Glutamatergic neuron (in vitro differentiated cells): ENCODE measurements around the gene PRDM16. TPM values are rescaled to one million over a fixed set of nuclear protein-coding genes. Genes with fewer than 3 reads are reported as not detected.

Experiments
- DNase-seq: peaks from one replicate; pipeline ENCODE4 v3.0.0; 2022
- H3K27ac Mint-ChIP-seq: one replicate; pipeline ENCODE4 v1.8.0; 2020; ENCODE audit warnings: mild to moderate bottlenecking, mixed read lengths, inconsistent platforms; ENCODE audit not compliant: unreplicated experiment
- H3K27me3 Mint-ChIP-seq: one replicate; pipeline ENCODE4 v1.8.0; 2020; ENCODE audit warnings: mild to moderate bottlenecking, moderate library complexity, mixed read lengths, inconsistent platforms; ENCODE audit not compliant: unreplicated experiment
- H3K36me3 Mint-ChIP-seq: one replicate; pipeline ENCODE4 v1.8.0; 2020; ENCODE audit warnings: mild to moderate bottlenecking, mixed read lengths, inconsistent platforms; ENCODE audit not compliant: unreplicated experiment
- H3K4me1 Mint-ChIP-seq: one replicate; pipeline ENCODE4 v1.8.0; 2020; ENCODE audit warnings: mild to moderate bottlenecking, low read depth, mixed read lengths, inconsistent platforms; ENCODE audit not compliant: unreplicated experiment
- H3K4me3 Mint-ChIP-seq: one replicate; pipeline ENCODE4 v1.8.0; 2020; ENCODE audit warnings: mild to moderate bottlenecking, mixed read lengths, inconsistent platforms; ENCODE audit not compliant: unreplicated experiment
- H3K9me3 Mint-ChIP-seq: one replicate; pipeline ENCODE4 v1.8.0; 2020; ENCODE audit warnings: mild to moderate bottlenecking, moderate library complexity, mixed read lengths, inconsistent platforms; ENCODE audit not compliant: unreplicated experiment
- CTCF ChIP-seq: fragments of 200-600 bp; sonication (generic); IDR thresholded peaks from one replicate; pipeline ENCODE4 v1.5.0; 2021; ENCODE audit not compliant: partially characterized antibody, unreplicated experiment
- total RNA-seq: library from RNA; stranded (reverse); fragmentation: NEBNext Ultra II Directional; extraction: Animal tissue kit (Norgen Biotek cat#: 25700); gene quantifications from one replicate; pipeline ENCODE4 v1.2.1, GENCODE V29; 2021; ENCODE audit not compliant: unreplicated experiment

The PRDM16 gene
- total RNA-seq, 1 donor from 2014 or later: 0.07 TPM

- Mint-ChIP-seq H3K4me1 (no peaks in the 10 kb centered on the region), H3K9me3 (no peaks in the 10 kb centered on the region), H3K27ac (no peak overlapping the region), H3K36me3 (no peaks in the 10 kb centered on the region), H3K4me3 (no peak overlapping the region), H3K27me3 (peaks cover 5% of the 10 kb centered on the region)
- TF ChIP-seq CTCF: no peak
- no peak for DNase-seq
Measured at GRCh38 chr1:3135073-3135702, 66.2 kb downstream of the PRDM16 start.

- Mint-ChIP-seq H3K27me3 (peaks cover 5% of the 10 kb centered on the region), H3K4me3 (no peak overlapping the region), H3K36me3 (no peaks in the 10 kb centered on the region), H3K27ac (no peak overlapping the region), H3K9me3 (no peaks in the 10 kb centered on the region), H3K4me1 (no peaks in the 10 kb centered on the region)
- TF ChIP-seq CTCF: no peak
- no peak for DNase-seq
Measured at GRCh38 chr1:3135744-3136455, 66.9 kb downstream of the PRDM16 start.

- TF ChIP-seq CTCF: no peak
- no peaks in the 10 kb centered on the region for H3K9me3 Mint-ChIP-seq
- H3K36me3 Mint-ChIP-seq: no peaks in the 10 kb centered on the region
- H3K4me1 Mint-ChIP-seq: no peaks in the 10 kb centered on the region
- peaks cover 5% of the 10 kb centered on the region for H3K27me3 Mint-ChIP-seq
- H3K27ac Mint-ChIP-seq: no peak overlapping the region
- no peak overlapping the region for H3K4me3 Mint-ChIP-seq
- no peak for DNase-seq
Measured at GRCh38 chr1:3136532-3136931, 67.5 kb downstream of the PRDM16 start.

GRCh38 chr1:3137111-3138100 lies 68.4 kb downstream of the PRDM16 start:
- Mint-ChIP-seq H3K4me1 (no peaks in the 10 kb centered on the region), H3K27ac (no peak overlapping the region), H3K36me3 (no peaks in the 10 kb centered on the region), H3K27me3 (peaks cover 5% of the 10 kb centered on the region), H3K4me3 (no peak overlapping the region), H3K9me3 (no peaks in the 10 kb centered on the region)
- DNase-seq: no peak
- no peak for TF ChIP-seq CTCF
